Caco-2 (cell line): Measurements from ENCODE around the gene DNAJC21. TPM values are rescaled to one million over a fixed set of nuclear protein-coding genes. Genes with fewer than 3 reads are reported as not detected.

ENCODE experiments used
- BruUV-seq: library from RNA; stranded (reverse); fragments of 400-500 nt; replicated peaks from 2 replicates; lab custom pipeline; 2021; lab: Mats Ljungman, UMichigan
- CTCF ChIA-PET: fragments of 300-600 bp; sonication (Branson Sonifier 250); formaldehyde crosslinking; loops from one replicate; lab custom pipeline; 2022; ENCODE audit warnings: antibody characterized with exemption; lab: Charles Lee
- POLR2A ChIA-PET: fragments of 300-600 bp; sonication (Branson Sonifier 250); formaldehyde crosslinking; loops from one replicate; lab custom pipeline; 2022; ENCODE audit warnings: antibody characterized with exemption; lab: Charles Lee
- DNase-seq, 2 experiments: peaks; one replicate each; pipeline versions ENCODE4 v3.0.0 to v3.0.0-alpha.2; 2020 to 2022
- H3K27me3 ChIP-seq: replicated peaks from 2 replicates; pipeline ENCODE4 v1.6.0; 2011; ENCODE audit warnings: low read length; ENCODE audit not compliant: control insufficient read depth, insufficient read depth
- H3K36me3 ChIP-seq: 2 replicates; pipeline ENCODE4 v1.5.1; 2011; ENCODE audit warnings: low read length; ENCODE audit not compliant: control insufficient read depth, insufficient read depth
- H3K4me1 ChIP-seq: fragments of 250-450 bp; sonication (Bioruptor Pico); 2 replicates; pipeline ENCODE4 v1.5.1; 2020; ENCODE audit warnings: mild to moderate bottlenecking
- H3K4me3 ChIP-seq: 2 replicates; pipeline ENCODE4 v1.5.1; 2011; ENCODE audit warnings: low read depth, mild to moderate bottlenecking, control low read depth, low read length
- H3K9me3 ChIP-seq: fragments of 250-450 bp; sonication (Bioruptor Pico); 2 replicates; pipeline ENCODE4 v1.5.1; 2020; ENCODE audit warnings: mild to moderate bottlenecking, moderate library complexity
- H3K27ac Mint-ChIP-seq: one replicate; pipeline ENCODE4 v1.8.0; 2022; ENCODE audit warnings: mixed read lengths; ENCODE audit not compliant: unreplicated experiment
- H3K27me3 Mint-ChIP-seq: one replicate; pipeline ENCODE4 v1.8.0; 2022; ENCODE audit warnings: mixed read lengths; ENCODE audit not compliant: insufficient read depth, unreplicated experiment
- H3K36me3 Mint-ChIP-seq: one replicate; pipeline ENCODE4 v1.8.0; 2022; ENCODE audit warnings: mild to moderate bottlenecking, mixed read lengths; ENCODE audit not compliant: insufficient read depth, unreplicated experiment
- H3K4me1 Mint-ChIP-seq: one replicate; pipeline ENCODE4 v1.8.0; 2022; ENCODE audit warnings: low read depth, mixed read lengths; ENCODE audit not compliant: unreplicated experiment
- H3K4me3 Mint-ChIP-seq: one replicate; pipeline ENCODE4 v1.8.0; 2022; ENCODE audit warnings: mild to moderate bottlenecking, moderate library complexity, mixed read lengths; ENCODE audit not compliant: unreplicated experiment
- H3K9me3 Mint-ChIP-seq: one replicate; pipeline ENCODE4 v1.8.0; 2022; ENCODE audit warnings: mixed read lengths; ENCODE audit not compliant: unreplicated experiment
- CTCF ChIP-seq, 2 experiments: fragments of 200-600 bp in 1 of 2; IDR thresholded peaks; 1 replicate in 1 of 2; 2 replicates in 1 of 2; pipeline versions ENCODE4 v1.5.1 to v1.8.0; 2011 to 2022; ENCODE audit warnings: antibody characterized with exemption in 1 of 2, control low read depth in 1 of 2, inconsistent platforms in 1 of 2, low read depth in 1 of 2, low read length in 1 of 2, mild to moderate bottlenecking in 1 of 2, moderate library complexity in 1 of 2; ENCODE audit not compliant: insufficient read depth in 1 of 2, severe bottlenecking in 1 of 2, unreplicated experiment in 1 of 2
- intact Hi-C: fragments of 100-400 bp; cut with micrococcal nuclease; formaldehyde crosslinking; loops from one replicate; pipeline ENCODE4 v1.10.0; 2022; ENCODE audit not compliant: unreplicated experiment
- total RNA-seq: library from RNA; stranded (reverse); gene quantifications from 2 replicates; pipeline ENCODE4 v1.2.3, GENCODE V29; 2022

DNAJC21 gene
- total RNA-seq, 1 experiment from 2014 or later = 66.0 TPM

GRCh38 chr5:34894716-34895115 lies 34.6 kb upstream of the DNAJC21 start:
- no TSS peak for BruUV-seq
- ChIA-PET POLR2A (no interaction called here), CTCF (no interaction called here)
- H3K4me1 ChIP-seq = peaks cover 15% of the 10 kb centered on the region; the same call in 1 of the 2 replicates
- H3K4me1 Mint-ChIP-seq = no peaks in the 10 kb centered on the region
- no peaks in the 10 kb centered on the region for H3K27me3 ChIP-seq
- no peaks in the 10 kb centered on the region for H3K27me3 Mint-ChIP-seq
- DNase-seq = no peak
- H3K4me3 Mint-ChIP-seq = no peak overlapping the region
- no peak overlapping the region for H3K27ac Mint-ChIP-seq
- no peaks in the 10 kb centered on the region for H3K36me3 ChIP-seq
- intact Hi-C loops = loop anchor here (5.0 kb wide), 2 partner anchors 72 to 192 kb away; no protein-coding TSS in a partner anchor
- H3K9me3 ChIP-seq = no peaks in the 10 kb centered on the region
- no peaks in the 10 kb centered on the region for H3K36me3 Mint-ChIP-seq
- no peak for TF ChIP-seq CTCF (IDR thresholded peaks at IDR 0.05; ENCODE audit: insufficient read depth in 1 of 2, low read depth in 1 of 2, low read length in 1 of 2, severe bottlenecking in 1 of 2, unreplicated experiment in 1 of 2)
- no peak overlapping the region for H3K4me3 ChIP-seq
- no peaks in the 10 kb centered on the region for H3K9me3 Mint-ChIP-seq

GRCh38 chr5:34895641-34896419 lies 33.5 kb upstream of the DNAJC21 start:
- Histone ChIP-seq H3K4me3 (no peak overlapping the region), H3K36me3 (no peaks in the 10 kb centered on the region), H3K9me3 (no peaks in the 10 kb centered on the region), H3K27me3 (no peaks in the 10 kb centered on the region), H3K4me1 (peaks cover 15% of the 10 kb centered on the region; the same call in 1 of the 2 replicates)
- no peaks in the 10 kb centered on the region for H3K9me3 Mint-ChIP-seq
- no peak overlapping the region for H3K4me3 Mint-ChIP-seq
- ChIA-PET POLR2A (interaction anchor here (0.6 kb wide), 1 partner anchor 57 kb away, joined by 3 read pairs; no protein-coding TSS in a partner anchor), CTCF (interaction anchor here (0.6 to 1.3 kb wide), 3 partner anchors 410 to 421 kb away, joined by 3 to 4 read pairs (median 3); no protein-coding TSS in a partner anchor)
- BruUV-seq = no TSS peak
- H3K36me3 Mint-ChIP-seq = no peaks in the 10 kb centered on the region
- no peaks in the 10 kb centered on the region for H3K4me1 Mint-ChIP-seq
- no peak overlapping the region for H3K27ac Mint-ChIP-seq
- intact Hi-C loops = loop anchor here (5.0 kb wide), 2 partner anchors 74 to 194 kb away; no protein-coding TSS in a partner anchor
- H3K27me3 Mint-ChIP-seq = no peaks in the 10 kb centered on the region
- TF ChIP-seq CTCF (IDR thresholded peaks at IDR 0.05; ENCODE audit: insufficient read depth in 1 of 2, low read depth in 1 of 2, low read length in 1 of 2, severe bottlenecking in 1 of 2, unreplicated experiment in 1 of 2) = no peak
- DNase-seq = no peak

- ChIA-PET POLR2A (interaction anchor here (1.1 kb wide), 1 partner anchor 413 kb away, joined by 3 read pairs; no protein-coding TSS in a partner anchor), CTCF (interaction anchor here (0.7 to 2.1 kb wide), 5 partner anchors 17 to 423 kb away, joined by 3 to 10 read pairs (median 5); partner anchors contain the start of gene RAI14)
- H3K27ac Mint-ChIP-seq = no peak overlapping the region
- H3K9me3 Mint-ChIP-seq = no peaks in the 10 kb centered on the region
- Histone ChIP-seq H3K36me3 (no peaks in the 10 kb centered on the region), H3K4me1 (peaks cover 15% of the 10 kb centered on the region; the same call in 1 of the 2 replicates), H3K4me3 (no peak overlapping the region), H3K9me3 (no peaks in the 10 kb centered on the region), H3K27me3 (no peaks in the 10 kb centered on the region)
- intact Hi-C loops = loop anchor here (1.0 to 5.0 kb wide), 7 partner anchors 58 to 423 kb away; partner anchors contain the start of genes RAI14 and TTC23L
- BruUV-seq = no TSS peak
- H3K27me3 Mint-ChIP-seq = no peaks in the 10 kb centered on the region
- no peaks in the 10 kb centered on the region for H3K4me1 Mint-ChIP-seq
- no peak for DNase-seq
- no peak overlapping the region for H3K4me3 Mint-ChIP-seq
- H3K36me3 Mint-ChIP-seq = peaks cover 4% of the 10 kb centered on the region
- TF ChIP-seq CTCF (IDR thresholded peaks at IDR 0.05; ENCODE audit: insufficient read depth in 1 of 2, low read depth in 1 of 2, low read length in 1 of 2, severe bottlenecking in 1 of 2, unreplicated experiment in 1 of 2) = no peak
These were observed 31.7 kb upstream of the DNAJC21 start for GRCh38 chr5:34897646-34898045.
